Smooth muscle cell (in vitro differentiated cells): Measurements from ENCODE around the gene SLC8A2. TPM values are rescaled to one million over a fixed set of nuclear protein-coding genes. Genes with fewer than 3 reads are reported as not detected.

Source experiments
- DNase-seq: peaks from one replicate; lab custom pipeline; 2025; ENCODE audit not compliant: unreplicated experiment; lab: John Stamatoyannopoulos, UW
- H2AFZ ChIP-seq: fragments of 200-600 bp; sonication (generic); 2 replicates; pipeline ENCODE4 v1.6.0; 2016; ENCODE audit warnings: antibody characterized with exemption, low read depth, mild to moderate bottlenecking
- H3F3A ChIP-seq: fragments of 200-600 bp; sonication (generic); 2 replicates; pipeline ENCODE4 v1.6.0; 2017; ENCODE audit warnings: antibody characterized with exemption, low read depth
- H3K27ac ChIP-seq: fragments of 200-600 bp; sonication (generic); 2 replicates; pipeline ENCODE4 v1.5.1; 2016; ENCODE audit warnings: low read depth, mild to moderate bottlenecking
- H3K27me3 ChIP-seq: fragments of 200-600 bp; sonication (generic); 2 replicates; pipeline ENCODE4 v1.6.1; 2016; ENCODE audit warnings: low read depth, mild to moderate bottlenecking
- H3K36me3 ChIP-seq: fragments of 200-600 bp; sonication (generic); 2 replicates; pipeline ENCODE4 v1.5.1; 2016; ENCODE audit warnings: low read depth
- H3K4me1 ChIP-seq: fragments of 200-600 bp; sonication (generic); 2 replicates; pipeline ENCODE4 v1.5.1; 2016; ENCODE audit warnings: low read depth
- H3K4me2 ChIP-seq: fragments of 200-600 bp; sonication (generic); 2 replicates; pipeline ENCODE4 v1.6.0; 2016; ENCODE audit warnings: mild to moderate bottlenecking
- H3K4me3 ChIP-seq: fragments of 200-600 bp; sonication (generic); 2 replicates; pipeline ENCODE4 v1.5.1; 2016; ENCODE audit warnings: mild to moderate bottlenecking
- H3K79me2 ChIP-seq: fragments of 200-600 bp; sonication (generic); 2 replicates; pipeline ENCODE4 v1.6.0; 2016; ENCODE audit warnings: low read depth, mild to moderate bottlenecking
- H3K9ac ChIP-seq: fragments of 200-600 bp; sonication (generic); 2 replicates; pipeline ENCODE4 v1.6.0; 2016; ENCODE audit warnings: low read depth
- H3K9me3 ChIP-seq: fragments of 200-600 bp; sonication (generic); replicated peaks from 2 replicates; pipeline ENCODE4 v1.5.1; 2016; ENCODE audit warnings: low read depth
- H4K20me1 ChIP-seq: fragments of 200-600 bp; sonication (generic); 2 replicates; pipeline ENCODE4 v1.6.0; 2016; ENCODE audit warnings: low read depth
- WGBS: methylation state at CpG from one replicate; pipeline ENCODE4 v1.1.7; 2016; ENCODE audit warnings: low lambda C conversion rate; 5-methylcytosine and 5-hydroxymethylcytosine counted together
- polyA plus RNA-seq: library from polyadenylated mRNA; unstranded; fragments of >200 nt; fragmentation: Nextera tagmentation; extraction: Ambion mirVana; gene quantifications from 2 replicates; pipeline ENCODE4 v1.2.1, GENCODE V29; 2016
- total RNA-seq: library from RNA; depleted of rRNA; stranded (reverse); fragments of >200 nt; gene quantifications from 2 replicates; pipeline ENCODE4 v1.2.3, GENCODE V29; 2014
- TF ChIP-seq, protein P1 (sequence below): fragments of 200-600 bp; sonication (generic); IDR thresholded peaks from 2 replicates; pipeline ENCODE4 v1.5.1; 2017; ENCODE audit warnings: borderline replicate concordance, mild to moderate bottlenecking, antibody characterized with exemption; ENCODE audit not compliant: insufficient read depth, poor library complexity, severe bottlenecking

Gene SLC8A2
- total and polyA plus RNA-seq, 2 experiments from 2014 or later = 0.22 to 0.62 TPM

DNA sequence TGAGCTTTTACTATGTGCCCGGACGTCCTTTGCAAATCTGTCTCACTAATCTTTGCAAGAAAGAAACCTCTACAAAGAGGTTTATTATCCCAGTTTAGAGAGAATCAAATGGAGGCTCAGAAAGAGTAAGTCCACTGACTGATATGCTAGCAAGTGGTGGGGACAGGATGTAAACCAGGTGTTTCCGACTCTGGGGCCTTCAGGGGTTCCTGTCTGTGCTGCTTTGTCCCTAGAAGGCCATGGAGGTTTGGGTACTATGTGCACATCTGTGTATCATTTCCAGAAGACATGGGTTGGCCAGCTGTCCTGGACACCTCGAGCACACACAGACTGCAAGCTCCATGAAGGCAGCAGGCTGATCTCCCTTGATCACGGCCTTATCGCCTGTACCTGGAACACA is 13.5 kb upstream of the SLC8A2 start:
- Histone ChIP-seq H3K4me1 (no peaks in the 10 kb centered on the region), H3K4me3 (no peak overlapping the region), H3K9me3 (no peaks in the 10 kb centered on the region), H3K4me2 (peak overlapping the region; percentile 95), H2AFZ (no peak overlapping the region), H3K27me3 (no peaks in the 10 kb centered on the region), H3K79me2 (no peaks in the 10 kb centered on the region), H4K20me1 (no peaks in the 10 kb centered on the region), H3K36me3 (no peaks in the 10 kb centered on the region), H3F3A (peaks cover 4% of the 10 kb centered on the region), H3K27ac (no peak overlapping the region), H3K9ac (no peak overlapping the region)
- WGBS = 94% methylated on average over 6 of the region's 6 CpGs
- TF ChIP-seq, protein P1, sequence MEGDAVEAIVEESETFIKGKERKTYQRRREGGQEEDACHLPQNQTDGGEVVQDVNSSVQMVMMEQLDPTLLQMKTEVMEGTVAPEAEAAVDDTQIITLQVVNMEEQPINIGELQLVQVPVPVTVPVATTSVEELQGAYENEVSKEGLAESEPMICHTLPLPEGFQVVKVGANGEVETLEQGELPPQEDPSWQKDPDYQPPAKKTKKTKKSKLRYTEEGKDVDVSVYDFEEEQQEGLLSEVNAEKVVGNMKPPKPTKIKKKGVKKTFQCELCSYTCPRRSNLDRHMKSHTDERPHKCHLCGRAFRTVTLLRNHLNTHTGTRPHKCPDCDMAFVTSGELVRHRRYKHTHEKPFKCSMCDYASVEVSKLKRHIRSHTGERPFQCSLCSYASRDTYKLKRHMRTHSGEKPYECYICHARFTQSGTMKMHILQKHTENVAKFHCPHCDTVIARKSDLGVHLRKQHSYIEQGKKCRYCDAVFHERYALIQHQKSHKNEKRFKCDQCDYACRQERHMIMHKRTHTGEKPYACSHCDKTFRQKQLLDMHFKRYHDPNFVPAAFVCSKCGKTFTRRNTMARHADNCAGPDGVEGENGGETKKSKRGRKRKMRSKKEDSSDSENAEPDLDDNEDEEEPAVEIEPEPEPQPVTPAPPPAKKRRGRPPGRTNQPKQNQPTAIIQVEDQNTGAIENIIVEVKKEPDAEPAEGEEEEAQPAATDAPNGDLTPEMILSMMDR = no peak
- no peak for DNase-seq

DNA sequence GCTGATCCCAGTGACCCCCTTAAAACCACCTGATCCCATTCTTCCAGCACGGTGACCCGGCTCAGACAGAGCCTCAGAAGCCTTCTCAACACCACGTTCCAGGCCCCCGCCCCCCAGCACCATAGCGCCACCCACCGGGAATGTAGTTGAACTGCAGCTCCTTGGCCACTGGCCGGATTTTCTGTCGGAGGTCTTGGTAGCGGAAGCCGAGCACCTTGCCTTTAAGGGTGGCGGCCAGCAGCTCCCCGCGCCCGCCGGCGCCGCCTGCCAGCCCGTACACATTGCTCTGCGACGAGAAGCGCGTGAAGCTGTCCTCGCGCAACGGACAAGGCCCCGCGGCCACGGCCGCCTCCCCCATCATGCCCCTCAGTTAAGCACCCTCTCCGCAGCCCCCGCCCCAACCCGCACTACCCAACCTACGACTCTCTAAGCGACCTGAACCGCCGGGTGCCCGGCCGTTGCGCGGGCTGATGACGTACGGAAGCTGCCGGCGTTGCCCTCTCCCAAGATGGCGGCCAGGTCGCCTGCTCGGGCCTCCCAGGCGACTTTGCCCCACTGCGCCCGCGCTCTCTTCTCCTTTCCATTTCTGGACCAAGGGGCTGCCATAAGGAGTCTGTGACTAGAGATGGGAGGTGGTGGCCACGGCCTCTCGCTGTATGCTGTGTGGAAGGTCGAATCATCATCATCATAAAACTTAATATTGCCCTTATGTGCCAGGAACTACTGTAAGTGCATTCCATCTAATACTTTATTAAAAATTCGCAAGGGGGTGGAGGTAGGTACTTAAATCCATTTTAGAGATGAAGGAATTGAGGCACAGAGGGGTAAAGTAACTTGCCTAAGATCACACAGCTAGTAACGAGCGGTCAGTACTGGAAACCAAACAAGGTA is 12.4 kb upstream of the SLC8A2 start, which contains the start of gene KPTN:
TSS of gene KPTN (minus strand) at position 420 of the 891 bp plus-strand sequence. CDS start at position 361, 59 bp downstream.
- TF ChIP-seq, protein P1 = peak; percentile 99
- peak within 1 kb of the TSS; percentile 95 for H3K4me2 ChIP-seq
- H3K9me3 ChIP-seq = no peaks in the 10 kb centered on the region
- peak; percentile 89 for DNase-seq
- peak within 1 kb of the TSS; percentile 79 for H3K27ac ChIP-seq
- WGBS = 4% methylated on average over 57 of the region's 57 CpGs
- no peaks in the 10 kb centered on the region for H3K4me1 ChIP-seq
- H3F3A ChIP-seq = peaks cover 4% of the 10 kb centered on the region
- no peaks in the 10 kb centered on the region for H3K79me2 ChIP-seq
- H3K4me3 ChIP-seq = peak within 1 kb of the TSS; percentile 79
- no peaks in the 10 kb centered on the region for H3K27me3 ChIP-seq
- peak within 1 kb of the TSS; percentile 93 for H3K9ac ChIP-seq
- H4K20me1 ChIP-seq = no peaks in the 10 kb centered on the region
- H2AFZ ChIP-seq = peak within 1 kb of the TSS; percentile 95
- H3K36me3 ChIP-seq = no peaks in the 10 kb centered on the region

DNA sequence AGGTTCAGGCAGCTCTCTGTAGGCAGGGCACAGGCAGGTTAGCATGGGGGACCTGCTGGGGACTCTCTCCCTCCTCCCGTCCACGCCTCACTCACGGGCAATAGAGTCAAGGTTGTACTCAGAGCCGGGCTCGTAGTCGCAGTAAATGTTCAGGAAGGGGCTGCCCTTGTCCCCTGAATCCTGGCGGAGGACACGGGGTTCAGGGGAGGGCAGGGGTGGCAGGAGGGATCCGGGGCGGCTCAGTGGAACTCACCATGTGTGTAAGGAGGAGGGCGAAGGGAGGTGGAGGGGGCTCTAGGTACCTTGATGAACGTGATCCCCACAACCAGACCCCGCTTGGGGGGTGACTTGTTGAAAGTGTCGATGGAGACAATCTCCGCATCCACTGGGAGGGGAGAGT is 11.5 kb upstream of the SLC8A2 start:
- H3K36me3 ChIP-seq = no peaks in the 10 kb centered on the region
- no peaks in the 10 kb centered on the region for H4K20me1 ChIP-seq
- no peaks in the 10 kb centered on the region for H3K4me1 ChIP-seq
- no peak overlapping the region for H2AFZ ChIP-seq
- no peaks in the 10 kb centered on the region for H3K27me3 ChIP-seq
- H3K4me2 ChIP-seq = peak overlapping the region; percentile 95
- no peak overlapping the region for H3K9ac ChIP-seq
- H3F3A ChIP-seq = peaks cover 4% of the 10 kb centered on the region
- H3K4me3 ChIP-seq = peak overlapping the region; percentile 79
- TF ChIP-seq, protein P1 = no peak
- no peak overlapping the region for H3K27ac ChIP-seq
- WGBS = 93% methylated on average over 15 of the region's 15 CpGs
- DNase-seq = no peak
- no peaks in the 10 kb centered on the region for H3K9me3 ChIP-seq
- no peaks in the 10 kb centered on the region for H3K79me2 ChIP-seq
